Activated gamma-delta T cell (primary cell): ENCODE measurements around the gene SLC4A9.
"Not testable (repeated sequence)": the region's sequence is repeated elsewhere in the genome, so short reads cannot be mapped to it uniquely, and the experiment has no call there.

Experiments used
- DNase-seq: peaks from one replicate; lab custom pipeline; 2025; lab: John Stamatoyannopoulos, UW

SLC4A9 gene

DNA sequence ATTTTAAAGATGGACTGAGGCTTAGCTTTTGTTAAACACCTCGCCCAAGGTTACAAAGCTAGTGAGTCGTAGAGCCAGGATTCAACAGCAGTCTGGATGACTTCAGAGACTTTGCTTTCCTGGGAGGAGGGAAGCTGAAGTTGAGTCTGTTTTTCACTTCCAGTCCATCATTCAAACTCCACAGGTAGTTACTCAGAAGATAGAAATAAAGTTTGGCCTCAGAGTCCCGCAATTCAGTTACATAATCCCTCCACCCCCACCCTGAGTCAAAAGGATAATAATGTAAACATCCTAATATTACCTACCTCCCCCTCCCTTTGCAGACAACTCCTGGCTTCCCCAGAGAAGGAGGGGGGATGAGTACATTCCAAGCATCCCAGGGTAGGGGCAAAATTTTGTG, 21.7 kb upstream of the SLC4A9 start:
- DNase-seq, result no peak

GRCh38 chr5:140338908-140339307, 21.1 kb upstream of the SLC4A9 start:
- DNase-seq, result no peak

- no peak for DNase-seq
These were observed 20.4 kb upstream of the SLC4A9 start for GRCh38 chr5:140339636-140340035.

- no peak for DNase-seq
These were observed 19.3 kb upstream of the SLC4A9 start for GRCh38 chr5:140340605-140341121.

- no peak for DNase-seq
These were observed 18.4 kb upstream of the SLC4A9 start for GRCh38 chr5:140341591-140341990.

GRCh38 chr5:140342287-140342686, 17.7 kb upstream of the SLC4A9 start:
- no peak for DNase-seq

DNA sequence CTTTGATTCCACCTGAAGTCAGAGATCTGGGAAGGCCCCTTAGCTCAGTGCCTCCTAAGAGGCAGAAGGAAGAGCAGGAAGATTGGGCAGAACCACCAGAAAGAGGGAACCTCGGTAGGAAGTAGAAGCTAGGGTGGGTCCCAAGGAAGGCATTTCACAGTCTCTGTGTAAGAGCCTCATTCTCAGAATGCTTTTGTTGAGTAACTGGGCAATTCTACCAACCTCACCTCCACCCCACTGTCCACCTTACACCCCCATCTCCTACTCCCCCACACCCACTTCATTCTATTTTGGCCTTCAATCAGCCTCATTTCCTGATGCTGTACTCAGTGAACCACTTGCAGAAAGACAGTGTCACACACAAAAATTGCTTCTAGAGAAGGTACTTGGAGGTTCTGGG, 17.1 kb upstream of the SLC4A9 start:
- no peak for DNase-seq

DNA sequence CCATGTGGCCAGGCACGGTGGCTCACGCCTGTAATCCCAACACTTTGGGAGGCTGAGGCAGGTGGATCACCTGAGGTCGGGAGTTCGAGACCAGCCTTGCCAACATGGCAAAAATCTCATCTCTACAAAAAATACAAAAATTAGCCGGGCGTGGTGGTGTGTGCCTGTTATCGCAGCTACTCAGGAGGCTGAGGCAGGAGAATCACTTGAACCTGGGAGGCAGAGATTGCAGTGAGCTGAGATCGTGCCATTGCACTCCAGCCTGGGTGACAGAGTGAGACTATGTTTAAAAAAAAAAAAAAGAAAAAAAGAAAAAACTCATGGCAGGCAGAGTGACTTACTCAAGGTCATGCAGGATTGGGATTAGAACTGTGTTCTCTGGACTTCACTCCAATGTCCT, 16.1 kb upstream of the SLC4A9 start:
- not testable (repeated sequence) for DNase-seq

DNA sequence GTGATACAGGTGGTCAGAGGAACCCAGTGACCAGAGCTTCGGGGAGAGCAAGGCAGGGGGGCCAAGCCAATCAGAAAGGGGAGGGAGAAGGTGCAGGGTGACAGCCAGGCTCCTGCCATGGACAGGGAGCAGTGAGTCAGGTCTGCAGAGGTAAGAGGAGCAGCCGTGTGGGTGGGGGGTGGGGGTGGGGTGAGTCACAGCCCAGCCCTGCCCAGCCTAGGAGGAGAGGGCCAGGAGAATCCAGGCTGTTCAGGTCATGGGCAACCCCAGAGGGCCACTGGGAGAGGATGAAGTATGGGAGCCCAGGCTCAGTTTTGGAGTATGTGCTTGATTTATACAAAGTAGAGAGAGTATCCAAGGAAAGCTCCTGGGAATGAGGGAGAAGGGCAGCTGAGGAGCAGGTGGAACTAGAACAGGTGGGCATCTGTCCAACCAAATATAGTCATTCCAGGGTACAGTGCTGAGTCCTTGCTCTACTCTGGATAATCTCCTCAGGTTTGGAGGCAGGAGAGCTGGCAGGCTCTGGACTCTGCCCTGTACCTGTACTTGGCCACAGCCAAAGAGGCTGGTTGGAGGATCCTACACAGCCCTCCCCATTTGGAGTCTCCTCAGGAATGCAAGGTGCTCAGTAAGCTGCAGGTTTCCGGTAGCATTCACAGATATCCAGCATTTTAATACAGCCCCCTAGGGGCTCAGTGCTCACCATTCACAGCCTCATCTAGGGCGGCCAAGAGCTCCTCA, 15.1 kb upstream of the SLC4A9 start:
- no peak for DNase-seq

GRCh38 chr5:140345919-140346347, 14.1 kb upstream of the SLC4A9 start:
- DNase-seq, result no peak

DNA sequence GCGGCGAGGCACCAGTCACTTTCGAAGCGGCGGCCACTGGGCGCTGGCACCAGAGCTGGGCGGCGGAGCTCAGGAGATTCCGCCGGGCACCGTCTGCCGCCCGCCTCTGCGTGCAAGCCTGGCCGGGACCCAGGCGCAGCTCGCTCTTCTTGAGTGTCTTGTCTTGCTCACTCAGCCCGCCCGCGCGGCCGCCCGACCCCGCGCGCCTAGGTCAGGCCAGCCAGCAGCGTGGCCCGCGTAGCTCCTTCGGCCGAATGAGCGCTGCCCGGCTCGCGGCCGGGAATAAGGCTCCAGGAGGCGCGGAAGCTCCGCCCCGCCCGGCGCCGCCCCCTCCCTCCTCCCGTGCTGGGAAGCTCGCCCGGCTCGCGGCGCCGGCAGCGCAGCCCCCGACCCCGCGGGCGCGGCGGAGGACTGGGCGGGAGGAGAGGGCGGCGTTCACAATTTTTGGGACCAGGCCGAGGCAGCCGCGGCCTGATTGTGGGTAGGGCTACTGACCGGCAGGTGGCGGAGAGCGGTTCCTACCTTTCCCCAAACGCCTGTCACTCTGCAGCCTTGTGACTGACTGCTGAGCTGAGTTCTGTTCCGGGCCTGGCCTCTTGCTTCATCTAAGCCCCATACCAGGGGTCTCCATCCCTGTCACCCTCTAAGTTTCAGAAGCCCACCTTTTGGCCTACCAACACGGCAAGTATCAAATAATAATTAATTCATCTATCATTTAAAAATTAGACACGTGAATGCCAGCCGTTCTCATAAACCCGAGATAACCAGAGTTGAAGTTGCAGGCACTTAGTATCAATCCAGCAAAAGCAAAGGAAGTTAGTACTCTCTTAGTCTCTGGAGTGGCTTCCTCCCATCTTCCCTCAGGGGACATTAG, 13.4 kb upstream of the SLC4A9 start, which contains the start of gene HBEGF:
HBEGF (minus strand) TSS at position 256 of the 874 bp plus-strand sequence. CDS start 275 bp downstream, outside the sequence.
- peak; percentile 35 for DNase-seq

DNA sequence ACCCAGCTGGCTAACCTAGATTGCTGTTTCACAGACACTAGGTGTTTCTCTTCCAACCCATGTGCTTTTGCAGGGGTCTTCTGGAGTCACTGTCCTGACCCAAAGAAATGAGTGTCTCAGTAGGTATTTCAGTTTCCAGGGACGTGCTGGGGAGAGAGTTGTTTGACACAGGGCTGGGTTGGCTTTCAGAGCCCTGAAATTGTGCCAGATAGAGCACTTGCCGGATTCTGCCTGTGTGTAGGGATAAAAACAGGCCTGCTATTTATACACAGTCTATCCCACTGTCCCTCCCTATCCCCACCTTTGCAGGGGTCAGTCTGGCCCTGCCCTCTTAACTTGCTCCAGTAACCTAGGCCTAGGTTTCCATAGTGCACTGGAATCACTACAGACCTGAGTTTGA, 12.6 kb upstream of the SLC4A9 start:
- DNase-seq, result no peak

- DNase-seq, result no peak
These were observed 11.9 kb upstream of the SLC4A9 start for GRCh38 chr5:140348104-140348503.

- DNase-seq, result no peak
These were observed 10.8 kb upstream of the SLC4A9 start for GRCh38 chr5:140349244-140349643.

DNA sequence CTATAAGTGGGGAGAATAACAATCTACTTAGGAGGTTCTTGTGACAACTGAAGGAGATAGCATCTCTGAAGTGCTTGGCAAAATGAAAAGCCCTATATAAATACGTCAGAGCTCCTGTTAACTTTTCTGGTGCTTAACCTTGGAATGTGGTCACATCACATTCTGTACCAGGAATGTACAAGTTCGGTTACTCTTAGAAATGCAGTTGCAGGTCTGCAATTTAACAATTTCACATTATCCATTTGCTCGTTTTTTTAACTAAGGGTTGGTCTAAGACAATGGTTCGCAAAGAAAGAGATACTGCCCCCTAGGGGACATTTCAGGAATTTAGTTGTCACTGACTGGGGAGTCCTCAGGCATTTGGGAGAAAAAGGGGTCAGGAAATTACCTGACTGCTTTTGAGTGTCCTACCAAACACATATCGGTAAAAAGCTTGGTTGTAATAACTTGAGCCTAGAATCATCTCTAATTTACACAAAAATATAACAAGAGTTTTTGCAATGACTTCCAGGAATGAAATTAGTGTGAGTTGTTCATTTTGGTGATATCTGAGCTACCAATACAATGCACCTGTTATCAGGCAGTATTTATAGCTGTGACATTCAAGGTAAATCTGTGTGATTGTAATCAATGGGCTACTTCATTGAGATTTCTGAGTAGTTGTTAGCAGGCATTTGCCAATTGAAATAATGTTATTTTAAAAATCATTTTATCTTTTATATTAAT, 8.2 kb upstream of the SLC4A9 start:
- DNase-seq, result no peak

DNA sequence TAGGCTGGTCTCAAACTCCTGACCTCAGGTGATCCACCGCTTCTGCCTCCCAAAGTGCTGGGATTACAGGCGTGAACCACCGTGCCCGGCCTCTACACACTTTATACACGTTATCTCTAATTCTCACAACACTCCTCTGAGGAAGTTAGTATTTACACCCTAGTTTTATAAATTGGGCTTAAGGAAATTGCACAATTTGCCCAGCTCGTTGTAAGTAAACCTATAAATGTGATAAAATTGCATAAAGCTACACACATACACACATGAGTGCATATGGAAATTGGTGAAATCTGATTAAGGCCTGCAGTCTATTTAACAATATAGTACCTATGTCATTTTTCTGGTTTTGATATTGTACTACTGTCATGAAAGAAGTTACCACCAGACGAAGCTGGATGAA, 4.4 kb upstream of the SLC4A9 start:
- DNase-seq, result no peak

DNA sequence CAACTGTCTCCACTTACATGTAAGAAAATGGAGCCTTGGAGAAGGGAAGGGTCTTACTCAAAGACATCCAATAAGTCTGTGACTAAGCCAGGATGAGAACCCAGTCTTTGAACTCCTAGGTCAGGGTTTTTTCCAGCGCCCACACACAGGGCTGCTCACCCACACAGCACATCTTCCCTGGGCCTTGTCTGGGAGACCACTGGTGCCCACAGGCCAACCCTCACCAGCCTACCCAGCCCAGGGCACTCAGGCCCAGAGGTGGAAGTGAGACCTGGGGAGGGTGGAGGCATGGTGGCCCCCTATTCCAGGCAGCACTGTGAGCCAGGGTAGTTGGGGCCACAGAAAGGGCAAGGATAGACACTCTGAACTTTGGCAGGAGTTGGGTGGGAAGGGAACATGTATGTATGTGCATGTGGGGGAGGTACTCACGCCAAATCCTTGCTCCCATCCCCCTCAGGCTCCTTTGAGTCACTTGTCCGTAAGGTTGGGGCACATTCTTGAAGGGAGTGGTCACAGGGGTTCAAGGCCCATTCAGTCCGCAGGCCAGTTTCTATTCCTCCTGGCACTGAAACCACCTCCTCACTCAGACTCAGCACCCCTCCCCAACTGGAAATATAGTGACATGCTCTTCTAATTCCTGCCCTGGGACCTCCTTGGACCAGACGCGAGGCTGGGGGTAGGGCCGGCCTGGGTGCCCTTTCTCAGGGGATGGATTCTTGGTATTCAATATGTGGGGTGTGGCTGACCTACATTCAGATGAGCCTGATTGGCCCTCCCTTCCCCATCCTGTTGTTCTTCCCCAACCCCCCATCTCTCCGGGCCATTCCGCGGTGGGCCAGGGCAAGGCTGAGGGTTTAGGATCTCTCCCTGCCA, 2.9 kb upstream of the SLC4A9 start:
- DNase-seq, result no peak

GRCh38 chr5:140357726-140358093, 2.3 kb upstream of the SLC4A9 start:
- peak; percentile 18 for DNase-seq

DNA sequence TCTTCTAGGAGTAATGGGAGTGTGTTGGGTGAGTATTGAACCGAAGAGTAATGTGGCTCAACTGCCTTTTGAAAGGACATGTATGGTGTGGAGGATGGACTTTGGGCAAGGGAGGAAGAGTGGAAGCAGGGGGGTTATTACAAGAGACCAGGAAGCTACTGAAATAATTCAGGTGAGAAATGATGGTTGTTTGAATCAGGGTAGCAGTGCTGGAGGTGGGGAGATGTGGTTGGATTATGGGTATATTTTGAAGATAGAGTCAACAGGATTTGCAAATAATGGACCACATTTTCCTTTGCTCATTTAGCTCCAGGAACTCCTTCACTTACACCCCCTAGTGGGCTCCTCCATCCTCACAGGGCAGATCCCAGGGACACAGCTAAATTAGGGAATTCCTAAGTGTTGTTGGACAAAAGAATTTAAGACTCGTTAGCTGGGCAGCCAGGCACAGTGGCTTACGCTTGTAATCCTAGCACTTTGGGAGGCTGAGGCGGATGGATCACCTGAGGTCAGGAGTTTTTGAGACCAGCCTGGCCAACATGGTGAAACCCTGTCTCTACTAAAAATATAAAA, 1.2 kb upstream of the SLC4A9 start:
- no peak for DNase-seq

DNA sequence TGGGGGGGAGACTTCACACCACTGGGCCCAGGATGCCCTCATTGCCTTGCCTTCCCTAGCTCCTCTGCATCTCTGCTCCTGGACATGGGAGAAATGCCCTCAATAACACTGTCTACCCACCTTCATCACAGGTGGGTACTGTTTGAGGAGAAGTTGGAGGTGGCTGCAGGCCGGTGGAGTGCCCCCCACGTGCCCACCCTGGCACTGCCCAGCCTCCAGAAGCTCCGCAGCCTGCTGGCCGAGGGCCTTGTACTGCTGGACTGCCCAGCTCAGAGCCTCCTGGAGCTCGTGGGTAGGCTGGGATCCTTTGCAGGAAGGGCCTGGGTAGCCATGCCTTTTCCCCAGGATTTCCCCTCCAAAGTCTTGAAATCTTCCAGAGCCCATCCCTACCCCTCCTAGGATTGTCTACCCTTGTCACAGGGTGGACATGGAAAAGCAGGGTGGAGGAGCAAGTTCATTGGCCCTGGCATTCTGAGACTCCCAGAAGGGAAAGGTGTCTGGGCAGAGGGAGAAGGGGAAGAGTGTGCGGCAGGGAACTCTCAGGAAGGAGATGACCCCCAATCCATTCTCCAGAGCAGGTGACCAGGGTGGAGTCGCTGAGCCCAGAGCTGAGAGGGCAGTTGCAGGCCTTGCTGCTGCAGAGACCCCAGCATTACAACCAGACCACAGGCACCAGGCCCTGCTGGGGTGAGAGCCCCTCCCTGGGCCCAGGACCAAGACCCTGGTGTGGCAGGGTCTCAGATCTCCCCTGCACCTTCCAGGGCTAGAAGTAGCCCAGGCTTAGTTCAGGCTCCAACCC, 886 bp downstream of the SLC4A9 start:
- no peak for DNase-seq
